ENCODE results near the gene CREG1. TPM values are rescaled to one million over a fixed set of nuclear protein-coding genes. Genes with fewer than 3 reads are reported as not detected.

Gene CREG1
- 100 to 1,000 TPM; 110 to 247 (median 187) TPM for total RNA-seq

- no peaks in the 10 kb centered on the region for H3K27me3 ChIP-seq
- peaks cover 0 to 70% (median 0%) of the 10 kb centered on the region in 3 donors for H3K4me1 ChIP-seq
- H3K4me3 ChIP-seq: peak within 1 kb of the TSS; percentile 54 to 91
- H3K27ac ChIP-seq: peak within 1 kb of the TSS; percentile 57 to 94 (median 90)
- peak; percentile 79 for TF ChIP-seq POLR2AphosphoS5 (IDR thresholded peaks at IDR 0.05)
- no peak for TF ChIP-seq EP300 (IDR thresholded peaks at IDR 0.05)
- TF ChIP-seq POLR2A (IDR thresholded peaks at IDR 0.05): peak; percentile 90 to 94
- TF ChIP-seq, protein P1, sequence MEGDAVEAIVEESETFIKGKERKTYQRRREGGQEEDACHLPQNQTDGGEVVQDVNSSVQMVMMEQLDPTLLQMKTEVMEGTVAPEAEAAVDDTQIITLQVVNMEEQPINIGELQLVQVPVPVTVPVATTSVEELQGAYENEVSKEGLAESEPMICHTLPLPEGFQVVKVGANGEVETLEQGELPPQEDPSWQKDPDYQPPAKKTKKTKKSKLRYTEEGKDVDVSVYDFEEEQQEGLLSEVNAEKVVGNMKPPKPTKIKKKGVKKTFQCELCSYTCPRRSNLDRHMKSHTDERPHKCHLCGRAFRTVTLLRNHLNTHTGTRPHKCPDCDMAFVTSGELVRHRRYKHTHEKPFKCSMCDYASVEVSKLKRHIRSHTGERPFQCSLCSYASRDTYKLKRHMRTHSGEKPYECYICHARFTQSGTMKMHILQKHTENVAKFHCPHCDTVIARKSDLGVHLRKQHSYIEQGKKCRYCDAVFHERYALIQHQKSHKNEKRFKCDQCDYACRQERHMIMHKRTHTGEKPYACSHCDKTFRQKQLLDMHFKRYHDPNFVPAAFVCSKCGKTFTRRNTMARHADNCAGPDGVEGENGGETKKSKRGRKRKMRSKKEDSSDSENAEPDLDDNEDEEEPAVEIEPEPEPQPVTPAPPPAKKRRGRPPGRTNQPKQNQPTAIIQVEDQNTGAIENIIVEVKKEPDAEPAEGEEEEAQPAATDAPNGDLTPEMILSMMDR (IDR thresholded peaks at IDR 0.05): peak in 1 of 4 experiments; percentile 19
- H3K9me3 ChIP-seq: no peaks in the 10 kb centered on the region
- peak; percentile 99 for ATAC-seq
- WGBS, 2 donors (ENCODE audit: low coverage in 1 of 2): 0 to 3% methylated on average over 7 to 8 of the region's 90 CpGs
- no peaks in the 10 kb centered on the region for H3K36me3 ChIP-seq
Observed at GRCh38 chr1:167553136-167554027, at the start of gene CREG1. TSS of gene CREG1 (minus strand) at chr1:167553762.

DNA sequence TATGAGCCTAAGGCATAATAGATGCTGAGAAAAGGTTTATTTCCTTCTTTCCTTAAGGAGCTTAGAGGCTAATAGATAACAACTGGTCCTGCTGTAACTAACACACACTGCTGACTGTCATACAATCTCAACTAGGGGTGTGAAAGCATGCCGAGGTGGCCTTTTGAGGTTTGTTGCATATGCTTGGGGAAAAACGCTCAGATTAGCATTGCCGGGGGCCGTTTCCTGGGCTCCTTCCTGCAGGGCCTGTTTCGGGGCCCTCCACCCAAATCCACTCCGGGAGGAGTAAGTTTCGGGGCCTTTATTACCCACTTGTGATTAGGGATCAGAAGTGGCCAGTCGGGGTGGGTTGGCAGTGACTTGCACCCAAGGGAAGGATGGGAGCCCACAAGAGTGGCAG lies 49.3 kb upstream of the CREG1 start:
- Histone ChIP-seq H3K4me3 (no peak overlapping the region), H3K36me3 (no peaks in the 10 kb centered on the region), H3K27me3 (no peaks in the 10 kb centered on the region), H3K27ac (peak overlapping the region in 2 of 4 donors; percentile 53 to 58), H3K4me1 (peaks cover 3 to 33% (median 19%) of the 10 kb centered on the region in 3 donors), H3K9me3 (peaks cover 0 to 12% (median 0%) of the 10 kb centered on the region in 3 donors)
- ATAC-seq: no peak
- TF ChIP-seq POLR2A (IDR thresholded peaks at IDR 0.05) (no peak), POLR2AphosphoS5 (IDR thresholded peaks at IDR 0.05) (no peak), EP300 (IDR thresholded peaks at IDR 0.05) (no peak)
- TF ChIP-seq, protein P1 (IDR thresholded peaks at IDR 0.05): no peak
- WGBS, 2 donors (ENCODE audit: low coverage in 1 of 2): 72 to 80% methylated on average over 2 to 4 of the region's 8 CpGs

DNA sequence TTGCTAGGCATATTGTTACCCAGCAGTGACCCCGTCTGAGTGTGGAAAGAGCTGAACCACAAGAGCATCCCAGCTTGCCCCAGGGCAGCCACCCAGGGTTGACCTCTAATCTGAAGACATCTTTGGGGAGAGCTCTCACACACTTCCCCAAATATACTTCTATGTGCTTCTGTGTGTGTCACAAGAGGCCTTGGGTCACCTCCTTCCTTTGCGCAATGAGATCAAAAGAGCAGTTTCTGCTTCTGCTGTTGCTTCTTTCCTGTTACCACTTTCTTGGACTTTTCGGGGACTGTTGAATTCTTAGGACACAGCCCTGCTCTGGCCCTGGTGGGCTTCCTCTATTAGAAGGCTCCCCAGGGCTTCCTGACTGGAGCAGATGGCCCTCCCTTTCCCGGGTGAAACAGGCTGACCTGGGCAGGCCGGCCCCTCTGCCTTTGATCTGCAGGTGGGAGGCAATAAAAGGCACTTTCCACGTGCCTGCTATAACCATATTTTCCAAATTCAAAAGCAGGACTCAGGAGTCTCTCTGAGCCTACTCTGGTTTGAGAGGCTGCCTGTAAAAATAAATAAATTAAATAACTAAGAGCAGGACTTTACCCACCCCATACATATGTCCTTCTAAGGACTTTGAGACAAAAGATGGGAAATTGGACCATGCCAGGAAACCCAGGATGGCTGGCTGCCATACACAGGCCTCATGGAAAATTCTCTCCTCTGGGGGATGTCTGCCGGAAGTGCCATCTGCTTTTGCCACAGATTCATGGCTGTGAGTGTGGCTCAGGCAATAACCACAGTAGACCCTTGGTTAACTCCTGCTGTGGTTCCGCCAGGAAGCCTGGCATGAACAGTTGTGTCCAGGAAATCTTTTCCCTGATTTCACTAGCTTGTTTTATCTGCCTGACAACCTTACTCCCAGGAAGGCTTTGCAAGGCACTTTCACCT lies 48.2 kb upstream of the CREG1 start:
- Histone ChIP-seq H3K4me3 (no peak overlapping the region), H3K4me1 (peaks cover 3 to 33% (median 19%) of the 10 kb centered on the region in 3 donors), H3K36me3 (no peaks in the 10 kb centered on the region), H3K27ac (peak overlapping the region; percentile 34 to 58 (median 50)), H3K9me3 (peaks cover 0 to under 1% (median 0%) of the 10 kb centered on the region in 3 donors), H3K27me3 (no peaks in the 10 kb centered on the region)
- 62 to 70% methylated on average over 3 to 4 of the region's 8 CpGs for WGBS, 2 donors (ENCODE audit: low coverage in 1 of 2)
- TF ChIP-seq POLR2A (IDR thresholded peaks at IDR 0.05) (no peak), POLR2AphosphoS5 (IDR thresholded peaks at IDR 0.05) (no peak), EP300 (IDR thresholded peaks at IDR 0.05) (no peak)
- TF ChIP-seq, protein P1 (IDR thresholded peaks at IDR 0.05): no peak
- peak; percentile 54 for ATAC-seq

GRCh38 chr1:167599957-167600581 lies 46.5 kb upstream of the CREG1 start:
- 11 to 42% methylated on average over 2 to 5 of the region's 5 CpGs for WGBS, 2 donors (ENCODE audit: low coverage in 1 of 2)
- TF ChIP-seq, protein P1 (IDR thresholded peaks at IDR 0.05): peak; percentile 29 to 75 (median 66)
- no peak for TF ChIP-seq POLR2AphosphoS5 (IDR thresholded peaks at IDR 0.05)

More at GRCh38 chr1:167599957-167600581, 46.5 kb upstream of the CREG1 start:
- Histone ChIP-seq H3K27ac (peak overlapping the region in 1 of 4 donors; percentile 58), H3K4me3 (no peak overlapping the region), H3K9me3 (no peaks in the 10 kb centered on the region), H3K27me3 (no peaks in the 10 kb centered on the region), H3K4me1 (peaks cover 3 to 33% (median 19%) of the 10 kb centered on the region in 3 donors), H3K36me3 (no peaks in the 10 kb centered on the region)
- peak; percentile 72 for ATAC-seq

Data from gastroesophageal sphincter (tissue), 4 donors.